WTC11 (cell line): ENCODE data around the gene SAMD9L. TPM values are rescaled to one million over a fixed set of nuclear protein-coding genes. Genes with fewer than 3 reads are reported as not detected.

Source experiments
- ATAC-seq: fragments of 200-7000 bp; cut with Tn5 transposase; 2 replicates; pipeline ENCODE4 v1.10.0; 2021; ENCODE audit warnings: mild to moderate bottlenecking, moderate library complexity
- CTCF ChIA-PET: fragments of 300-600 bp; sonication (Branson Sonifier 250); formaldehyde crosslinking; loops from one replicate; lab custom pipeline; 2021; ENCODE audit warnings: antibody characterized with exemption; lab: Charles Lee
- POLR2A ChIA-PET: fragments of 350-600 bp; sonication (Branson Sonifier 250); formaldehyde crosslinking; loops from one replicate; lab custom pipeline; 2021; ENCODE audit warnings: antibody characterized with exemption; lab: Charles Lee
- DNase-seq: peaks from one replicate; pipeline ENCODE4 v3.0.0; 2021; ENCODE audit warnings: low spot score
- H3K27ac Mint-ChIP-seq: 2 replicates; pipeline ENCODE4 v1.8.0; 2021; ENCODE audit warnings: mixed read lengths
- H3K27me3 Mint-ChIP-seq: 2 replicates; pipeline ENCODE4 v1.8.0; 2021; ENCODE audit warnings: low read depth, mild to moderate bottlenecking, moderate library complexity, mixed read lengths
- H3K36me3 Mint-ChIP-seq: 2 replicates; pipeline ENCODE4 v1.8.0; 2021; ENCODE audit warnings: mixed read lengths
- H3K4me1 Mint-ChIP-seq: 2 replicates; pipeline ENCODE4 v1.8.0; 2022; ENCODE audit warnings: mixed read lengths
- H3K4me3 Mint-ChIP-seq: 2 replicates; pipeline ENCODE4 v1.8.0; 2021; ENCODE audit warnings: mild to moderate bottlenecking, moderate library complexity, mixed read lengths
- H3K9me3 Mint-ChIP-seq: 2 replicates; pipeline ENCODE4 v1.8.0; 2021; ENCODE audit warnings: mixed read lengths
- AFF4 ChIP-seq: sonication (generic); formaldehyde crosslinking; IDR thresholded peaks from 2 replicates; pipeline ENCODE4 v1.8.1; 2023; ENCODE audit warnings: mild to moderate bottlenecking, missing genetic modification reagents, borderline replicate concordance
- ATF1 ChIP-seq: sonication (generic); formaldehyde crosslinking; IDR thresholded peaks from 2 replicates; pipeline ENCODE4 v1.8.1; 2023; ENCODE audit warnings: mild to moderate bottlenecking, moderate library complexity, missing genetic modification reagents
- CREM ChIP-seq: sonication (generic); formaldehyde crosslinking; IDR thresholded peaks from 2 replicates; pipeline ENCODE4 v1.8.1; 2022; ENCODE audit warnings: mild to moderate bottlenecking, missing genetic modification reagents, moderate library complexity
- CTCF ChIP-seq: fragments of 200-600 bp; IDR thresholded peaks from 2 replicates; pipeline ENCODE4 v1.8.0; 2022; ENCODE audit warnings: antibody characterized with exemption
- GABPB1 ChIP-seq: sonication (generic); formaldehyde crosslinking; IDR thresholded peaks from 2 replicates; pipeline ENCODE4 v1.8.1; 2023; ENCODE audit warnings: mild to moderate bottlenecking, missing genetic modification reagents
- GTF2I ChIP-seq: fragments of 250-450 bp; sonication (Bioruptor Pico); conservative IDR thresholded peaks from 2 replicates; pipeline ENCODE4 v1.4.0; 2021; ENCODE audit warnings: mild to moderate bottlenecking
- JAZF1 ChIP-seq: fragments of 250-450 bp; sonication (Bioruptor Pico); IDR thresholded peaks from 2 replicates; pipeline ENCODE4 v1.9.0; 2021; ENCODE audit warnings: moderate library complexity, mild to moderate bottlenecking, inconsistent platforms
- JUN ChIP-seq: sonication (generic); formaldehyde crosslinking; IDR thresholded peaks from 2 replicates; pipeline ENCODE4 v1.8.0; 2023; ENCODE audit warnings: mild to moderate bottlenecking, missing genetic modification reagents
- MYBL2 ChIP-seq: sonication (generic); formaldehyde crosslinking; IDR thresholded peaks from 2 replicates; pipeline ENCODE4 v1.8.1; 2023; ENCODE audit warnings: mild to moderate bottlenecking, moderate library complexity, missing genetic modification reagents
- NFATC4 ChIP-seq: fragments of 250-450 bp; sonication (Bioruptor Pico); IDR thresholded peaks from 2 replicates; pipeline ENCODE4 v1.9.0; 2021; ENCODE audit warnings: mild to moderate bottlenecking
- NFE2L1 ChIP-seq: sonication (generic); formaldehyde crosslinking; IDR thresholded peaks from 2 replicates; pipeline ENCODE4 v1.8.1; 2023; ENCODE audit warnings: missing genetic modification reagents
- NR2C2 ChIP-seq: sonication (generic); formaldehyde crosslinking; IDR thresholded peaks from 2 replicates; pipeline ENCODE4 v1.8.0; 2022; ENCODE audit warnings: mild to moderate bottlenecking, missing genetic modification reagents
- SOX15 ChIP-seq: fragments of 250-450 bp; sonication (Bioruptor Pico); IDR thresholded peaks from 2 replicates; pipeline ENCODE4 v1.9.0; 2021; ENCODE audit warnings: mild to moderate bottlenecking
- TP53 ChIP-seq: sonication (generic); formaldehyde crosslinking; IDR thresholded peaks from 2 replicates; pipeline ENCODE4 v1.8.1; 2023; ENCODE audit warnings: mild to moderate bottlenecking, missing genetic modification reagents
- USF2 ChIP-seq: sonication (generic); formaldehyde crosslinking; IDR thresholded peaks from 2 replicates; pipeline ENCODE4 v1.8.1; 2023; ENCODE audit warnings: mild to moderate bottlenecking, missing genetic modification reagents, moderate library complexity
- ZNF121 ChIP-seq: sonication (generic); formaldehyde crosslinking; IDR thresholded peaks from 2 replicates; pipeline ENCODE4 v1.8.0; 2023; ENCODE audit warnings: missing genetic modification reagents
- ZNF232 ChIP-seq: sonication (generic); formaldehyde crosslinking; IDR thresholded peaks from 2 replicates; pipeline ENCODE4 v1.8.0; 2022; ENCODE audit warnings: mild to moderate bottlenecking, missing genetic modification reagents
- ZSCAN18 ChIP-seq: fragments of 250-450 bp; sonication (Bioruptor Pico); IDR thresholded peaks from 2 replicates; pipeline ENCODE4 v2.1.2; 2022; ENCODE audit warnings: mild to moderate bottlenecking, moderate library complexity
- total RNA-seq: library from RNA; stranded (reverse); gene quantifications from 3 replicates; pipeline ENCODE4 v1.2.3, GENCODE V29; 2021
- TF ChIP-seq, protein P1 (sequence below): sonication (generic); formaldehyde crosslinking; IDR thresholded peaks from 2 replicates; pipeline ENCODE4 v1.8.0; 2023; ENCODE audit warnings: missing genetic modification reagents, mild to moderate bottlenecking, borderline replicate concordance
- TF ChIP-seq, protein P2 (sequence below): sonication (generic); formaldehyde crosslinking; IDR thresholded peaks from 2 replicates; pipeline ENCODE4 v1.8.0; 2022; ENCODE audit warnings: mild to moderate bottlenecking, missing genetic modification reagents
- TF ChIP-seq, protein P3 (sequence below): sonication (generic); formaldehyde crosslinking; IDR thresholded peaks from 2 replicates; pipeline ENCODE4 v1.8.1; 2022; ENCODE audit warnings: missing genetic modification reagents, borderline replicate concordance
- TF ChIP-seq, protein P4 (sequence below): fragments of 250-450 bp; sonication (Bioruptor Pico); IDR thresholded peaks from 2 replicates; pipeline ENCODE4 v1.8.0; 2021; ENCODE audit warnings: mild to moderate bottlenecking

The SAMD9L gene
- total RNA-seq, 1 experiment from 2014 or later, result 0.15 TPM

DNA sequence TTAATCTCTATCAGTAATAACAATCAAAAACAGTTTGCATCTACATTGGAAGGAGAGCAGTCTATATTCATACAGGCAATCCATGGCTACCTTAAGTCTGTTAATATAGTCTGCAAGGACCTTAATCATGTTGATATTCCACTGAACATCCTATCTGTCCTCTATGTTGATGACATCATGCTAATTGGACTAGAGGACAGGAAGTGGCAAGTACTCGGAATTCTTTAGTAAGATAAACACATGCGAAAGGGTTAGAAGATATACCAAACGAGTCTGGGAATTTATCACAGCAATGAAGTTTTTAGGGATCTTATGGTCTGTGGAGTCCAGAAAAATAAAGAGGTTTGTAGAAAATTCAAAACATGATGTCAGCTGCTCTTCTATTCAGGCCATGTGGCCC is 11.3 kb upstream of the SAMD9L start:
- H3K27me3 Mint-ChIP-seq, result no peaks in the 10 kb centered on the region; the same call in none of the 2 replicates
- no peaks in the 10 kb centered on the region for H3K9me3 Mint-ChIP-seq
- ChIA-PET CTCF (no interaction called here), POLR2A (no interaction called here)
- ATAC-seq (no peak), DNase-seq (no peak)
- H3K4me1 Mint-ChIP-seq, result no peaks in the 10 kb centered on the region
- TF ChIP-seq SOX15 (CRISPR knock-in tag) (no peak), CREM (CRISPR knock-in tag) (no peak), CTCF (no peak), ZNF121 (CRISPR knock-in tag) (no peak), MYBL2 (CRISPR knock-in tag) (no peak), JAZF1 (no peak), USF2 (CRISPR knock-in tag) (no peak), NFATC4 (CRISPR knock-in tag) (no peak), ZNF232 (CRISPR knock-in tag) (no peak), NR2C2 (no peak), NFE2L1 (CRISPR knock-in tag) (no peak)
- TF ChIP-seq, protein P1, sequence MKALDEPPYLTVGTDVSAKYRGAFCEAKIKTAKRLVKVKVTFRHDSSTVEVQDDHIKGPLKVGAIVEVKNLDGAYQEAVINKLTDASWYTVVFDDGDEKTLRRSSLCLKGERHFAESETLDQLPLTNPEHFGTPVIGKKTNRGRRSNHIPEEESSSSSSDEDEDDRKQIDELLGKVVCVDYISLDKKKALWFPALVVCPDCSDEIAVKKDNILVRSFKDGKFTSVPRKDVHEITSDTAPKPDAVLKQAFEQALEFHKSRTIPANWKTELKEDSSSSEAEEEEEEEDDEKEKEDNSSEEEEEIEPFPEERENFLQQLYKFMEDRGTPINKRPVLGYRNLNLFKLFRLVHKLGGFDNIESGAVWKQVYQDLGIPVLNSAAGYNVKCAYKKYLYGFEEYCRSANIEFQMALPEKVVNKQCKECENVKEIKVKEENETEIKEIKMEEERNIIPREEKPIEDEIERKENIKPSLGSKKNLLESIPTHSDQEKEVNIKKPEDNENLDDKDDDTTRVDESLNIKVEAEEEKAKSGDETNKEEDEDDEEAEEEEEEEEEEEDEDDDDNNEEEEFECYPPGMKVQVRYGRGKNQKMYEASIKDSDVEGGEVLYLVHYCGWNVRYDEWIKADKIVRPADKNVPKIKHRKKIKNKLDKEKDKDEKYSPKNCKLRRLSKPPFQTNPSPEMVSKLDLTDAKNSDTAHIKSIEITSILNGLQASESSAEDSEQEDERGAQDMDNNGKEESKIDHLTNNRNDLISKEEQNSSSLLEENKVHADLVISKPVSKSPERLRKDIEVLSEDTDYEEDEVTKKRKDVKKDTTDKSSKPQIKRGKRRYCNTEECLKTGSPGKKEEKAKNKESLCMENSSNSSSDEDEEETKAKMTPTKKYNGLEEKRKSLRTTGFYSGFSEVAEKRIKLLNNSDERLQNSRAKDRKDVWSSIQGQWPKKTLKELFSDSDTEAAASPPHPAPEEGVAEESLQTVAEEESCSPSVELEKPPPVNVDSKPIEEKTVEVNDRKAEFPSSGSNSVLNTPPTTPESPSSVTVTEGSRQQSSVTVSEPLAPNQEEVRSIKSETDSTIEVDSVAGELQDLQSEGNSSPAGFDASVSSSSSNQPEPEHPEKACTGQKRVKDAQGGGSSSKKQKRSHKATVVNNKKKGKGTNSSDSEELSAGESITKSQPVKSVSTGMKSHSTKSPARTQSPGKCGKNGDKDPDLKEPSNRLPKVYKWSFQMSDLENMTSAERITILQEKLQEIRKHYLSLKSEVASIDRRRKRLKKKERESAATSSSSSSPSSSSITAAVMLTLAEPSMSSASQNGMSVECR, result no peak
- TF ChIP-seq, protein P2, sequence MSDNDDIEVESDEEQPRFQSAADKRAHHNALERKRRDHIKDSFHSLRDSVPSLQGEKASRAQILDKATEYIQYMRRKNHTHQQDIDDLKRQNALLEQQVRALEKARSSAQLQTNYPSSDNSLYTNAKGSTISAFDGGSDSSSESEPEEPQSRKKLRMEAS (CRISPR knock-in tag), result no peak
- H3K27ac Mint-ChIP-seq, result no peak overlapping the region
- no peaks in the 10 kb centered on the region for H3K36me3 Mint-ChIP-seq
- no peak overlapping the region for H3K4me3 Mint-ChIP-seq

- ChIA-PET CTCF (no interaction called here), POLR2A (no interaction called here)
- Mint-ChIP-seq H3K27me3 (no peaks in the 10 kb centered on the region; the same call in 1 of the 2 replicates), H3K36me3 (no peaks in the 10 kb centered on the region), H3K4me3 (no peak overlapping the region), H3K9me3 (no peaks in the 10 kb centered on the region), H3K4me1 (no peaks in the 10 kb centered on the region), H3K27ac (no peak overlapping the region)
- no peak for ATAC-seq
- no peak for DNase-seq
- TF ChIP-seq, protein P3, sequence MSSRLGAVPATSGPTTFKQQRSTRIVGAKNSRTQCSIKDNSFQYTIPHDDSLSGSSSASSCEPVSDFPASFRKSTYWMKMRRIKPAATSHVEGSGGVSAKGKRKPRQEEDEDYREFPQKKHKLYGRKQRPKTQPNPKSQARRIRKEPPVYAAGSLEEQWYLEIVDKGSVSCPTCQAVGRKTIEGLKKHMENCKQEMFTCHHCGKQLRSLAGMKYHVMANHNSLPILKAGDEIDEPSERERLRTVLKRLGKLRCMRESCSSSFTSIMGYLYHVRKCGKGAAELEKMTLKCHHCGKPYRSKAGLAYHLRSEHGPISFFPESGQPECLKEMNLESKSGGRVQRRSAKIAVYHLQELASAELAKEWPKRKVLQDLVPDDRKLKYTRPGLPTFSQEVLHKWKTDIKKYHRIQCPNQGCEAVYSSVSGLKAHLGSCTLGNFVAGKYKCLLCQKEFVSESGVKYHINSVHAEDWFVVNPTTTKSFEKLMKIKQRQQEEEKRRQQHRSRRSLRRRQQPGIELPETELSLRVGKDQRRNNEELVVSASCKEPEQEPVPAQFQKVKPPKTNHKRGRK (CRISPR knock-in tag), result no peak
- TF ChIP-seq JUN (CRISPR knock-in tag), result no peak
- no peak for TF ChIP-seq ATF1 (CRISPR knock-in tag)
- TF ChIP-seq, protein P4, sequence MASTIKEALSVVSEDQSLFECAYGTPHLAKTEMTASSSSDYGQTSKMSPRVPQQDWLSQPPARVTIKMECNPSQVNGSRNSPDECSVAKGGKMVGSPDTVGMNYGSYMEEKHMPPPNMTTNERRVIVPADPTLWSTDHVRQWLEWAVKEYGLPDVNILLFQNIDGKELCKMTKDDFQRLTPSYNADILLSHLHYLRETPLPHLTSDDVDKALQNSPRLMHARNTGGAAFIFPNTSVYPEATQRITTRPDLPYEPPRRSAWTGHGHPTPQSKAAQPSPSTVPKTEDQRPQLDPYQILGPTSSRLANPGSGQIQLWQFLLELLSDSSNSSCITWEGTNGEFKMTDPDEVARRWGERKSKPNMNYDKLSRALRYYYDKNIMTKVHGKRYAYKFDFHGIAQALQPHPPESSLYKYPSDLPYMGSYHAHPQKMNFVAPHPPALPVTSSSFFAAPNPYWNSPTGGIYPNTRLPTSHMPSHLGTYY (CRISPR knock-in tag), result no peak
- no peak for TF ChIP-seq ZSCAN18 (CRISPR knock-in tag)
- TF ChIP-seq TP53 (CRISPR knock-in tag), result no peak
- no peak for TF ChIP-seq GABPB1 (CRISPR knock-in tag)
- TF ChIP-seq ZNF232 (CRISPR knock-in tag), result no peak
- no peak for TF ChIP-seq AFF4 (CRISPR knock-in tag)
- no peak for TF ChIP-seq GTF2I (CRISPR knock-in tag)
These were observed 8.7 kb upstream of the SAMD9L start for GRCh38 chr7:93156884-93157283.
